Ectodermal cell (in vitro differentiated cells): ENCODE measurements around the gene COL27A1.

Source experiments
- H3K27ac ChIP-seq: 2 replicates; pipeline ENCODE4 v1.7.0; 2013; ENCODE audit warnings: mild to moderate bottlenecking, low read depth, low read length; ENCODE audit not compliant: insufficient read depth, poor library complexity, severe bottlenecking
- H3K27me3 ChIP-seq: 2 replicates; pipeline ENCODE4 v1.7.0; 2013; ENCODE audit warnings: mild to moderate bottlenecking, low read length; ENCODE audit not compliant: insufficient read depth, control insufficient read depth, poor library complexity, severe bottlenecking
- H3K36me3 ChIP-seq: one replicate; pipeline ENCODE4 v1.7.0; 2013; ENCODE audit warnings: low read length; ENCODE audit not compliant: control insufficient read depth, insufficient read depth
- H3K4me1 ChIP-seq: one replicate; pipeline ENCODE4 v1.7.0; 2013; ENCODE audit warnings: low read length; ENCODE audit not compliant: control insufficient read depth, insufficient read depth
- H3K4me3 ChIP-seq: 2 replicates; pipeline ENCODE4 v1.7.0; 2013; ENCODE audit warnings: low read depth, low read length, control low read depth; ENCODE audit not compliant: insufficient read depth
- H3K9me3 ChIP-seq: 2 replicates; pipeline ENCODE4 v1.7.0; 2013; ENCODE audit warnings: mild to moderate bottlenecking, low read length, moderate library complexity; ENCODE audit not compliant: control insufficient read depth
- WGBS, 2 experiments: methylation state at CpG; one replicate each; pipeline ENCODE4 v1.1.7; 2013; ENCODE audit warnings: missing lambda C conversion rate in 2 of 2; 5-methylcytosine and 5-hydroxymethylcytosine counted together

Gene COL27A1

GRCh38 chr9:114261026-114261425 is 105.7 kb downstream of the COL27A1 start:
- no peak overlapping the region for H3K27ac ChIP-seq
- H3K36me3 ChIP-seq, result no peaks in the 10 kb centered on the region
- H3K4me3 ChIP-seq, result no peak overlapping the region
- WGBS, 2 experiments, result 74 to 76% methylated on average over 10 of the region's 10 CpGs
- no peaks in the 10 kb centered on the region for H3K9me3 ChIP-seq
- H3K4me1 ChIP-seq, result peaks cover 9% of the 10 kb centered on the region
- H3K27me3 ChIP-seq, result no peaks in the 10 kb centered on the region

GRCh38 chr9:114261987-114262386 is 106.7 kb downstream of the COL27A1 start:
- WGBS, 2 experiments, result 86 to 87% methylated on average over 9 of the region's 9 CpGs
- Histone ChIP-seq H3K27me3 (no peaks in the 10 kb centered on the region), H3K27ac (no peak overlapping the region), H3K9me3 (no peaks in the 10 kb centered on the region), H3K36me3 (no peaks in the 10 kb centered on the region), H3K4me3 (no peak overlapping the region), H3K4me1 (peaks cover 9% of the 10 kb centered on the region)

GRCh38 chr9:114263853-114264510 is 108.6 kb downstream of the COL27A1 start:
- H3K27me3 ChIP-seq, result no peaks in the 10 kb centered on the region
- H3K9me3 ChIP-seq, result no peaks in the 10 kb centered on the region
- no peak overlapping the region for H3K27ac ChIP-seq
- no peaks in the 10 kb centered on the region for H3K36me3 ChIP-seq
- H3K4me3 ChIP-seq, result no peak overlapping the region
- WGBS, 2 experiments, result 45 to 46% methylated on average over 21 of the region's 21 CpGs
- peaks cover 9% of the 10 kb centered on the region for H3K4me1 ChIP-seq

DNA sequence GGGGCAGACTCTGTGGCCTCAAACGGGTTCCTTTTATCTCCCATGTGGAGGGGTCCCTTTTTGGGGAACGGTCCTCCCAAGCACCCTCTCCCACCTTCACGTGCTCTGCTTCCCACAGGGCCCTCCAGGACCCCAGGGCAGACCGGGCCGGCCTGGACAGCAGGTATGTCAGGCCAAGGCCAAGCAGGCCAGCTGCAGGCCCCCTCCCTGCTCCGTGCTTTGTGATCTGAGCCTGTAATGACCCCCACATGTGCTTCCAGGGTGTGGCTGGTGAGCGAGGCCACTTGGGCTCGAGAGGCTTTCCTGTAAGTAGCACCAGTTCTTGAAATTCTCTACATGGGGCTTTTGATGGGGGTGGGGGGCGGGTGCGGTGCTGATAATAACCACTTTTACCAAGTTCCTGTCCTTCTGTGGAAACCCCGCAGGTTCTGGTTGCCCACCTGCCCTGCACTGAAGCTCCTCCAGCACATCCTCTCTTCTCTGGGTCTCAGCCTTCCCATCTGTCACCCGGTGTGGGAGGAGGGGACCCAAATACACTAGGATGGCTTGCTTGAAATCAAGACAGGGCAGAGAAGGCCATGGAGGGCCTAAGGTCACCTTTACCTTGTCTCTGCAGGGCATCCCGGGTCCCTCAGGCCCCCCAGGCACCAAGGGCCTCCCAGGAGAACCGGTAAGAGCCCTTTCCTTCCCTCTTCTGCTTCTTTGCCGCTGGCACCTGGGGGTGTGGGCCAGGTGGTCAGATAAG is 109.6 kb downstream of the COL27A1 start:
- H3K27me3 ChIP-seq, result no peaks in the 10 kb centered on the region
- H3K36me3 ChIP-seq, result no peaks in the 10 kb centered on the region
- H3K9me3 ChIP-seq, result no peaks in the 10 kb centered on the region
- 88 to 90% methylated on average over 14 to 15 of the region's 15 CpGs for WGBS, 2 experiments
- no peak overlapping the region for H3K4me3 ChIP-seq
- H3K27ac ChIP-seq, result no peak overlapping the region
- peaks cover 9% of the 10 kb centered on the region for H3K4me1 ChIP-seq

- Histone ChIP-seq H3K36me3 (no peaks in the 10 kb centered on the region), H3K4me3 (no peak overlapping the region), H3K27ac (no peak overlapping the region), H3K27me3 (no peaks in the 10 kb centered on the region), H3K4me1 (peaks cover 9% of the 10 kb centered on the region), H3K9me3 (no peaks in the 10 kb centered on the region)
- 93% methylated on average over 6 of the region's 6 CpGs for WGBS, 2 experiments
Observed at GRCh38 chr9:114266969-114267368, 111.6 kb downstream of the COL27A1 start.

DNA sequence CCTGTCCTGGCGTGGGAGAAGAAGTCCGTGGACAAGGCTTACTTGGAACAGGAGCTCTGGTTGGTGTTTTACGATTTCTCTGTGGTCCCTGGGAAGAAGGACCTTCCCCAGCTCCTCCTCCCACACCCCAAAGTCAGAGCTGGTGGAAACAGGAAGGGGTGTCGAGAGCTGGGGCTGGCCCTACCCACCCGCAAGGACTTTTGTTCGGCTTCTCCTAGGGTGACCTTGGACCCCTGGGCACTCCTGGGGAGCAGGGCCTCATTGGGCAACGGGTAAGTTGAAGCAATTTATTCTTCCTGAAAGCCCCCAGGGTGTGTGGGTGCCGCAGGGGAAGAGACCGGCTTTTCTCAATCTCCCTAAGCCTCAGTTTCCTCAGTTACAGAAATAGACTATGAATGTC is 113.7 kb downstream of the COL27A1 start:
- Histone ChIP-seq H3K4me1 (peaks cover 7% of the 10 kb centered on the region), H3K36me3 (no peaks in the 10 kb centered on the region), H3K27ac (no peak overlapping the region), H3K9me3 (no peaks in the 10 kb centered on the region), H3K27me3 (no peaks in the 10 kb centered on the region), H3K4me3 (no peak overlapping the region)
- WGBS, 2 experiments, result 92 to 93% methylated on average over 9 of the region's 9 CpGs

DNA sequence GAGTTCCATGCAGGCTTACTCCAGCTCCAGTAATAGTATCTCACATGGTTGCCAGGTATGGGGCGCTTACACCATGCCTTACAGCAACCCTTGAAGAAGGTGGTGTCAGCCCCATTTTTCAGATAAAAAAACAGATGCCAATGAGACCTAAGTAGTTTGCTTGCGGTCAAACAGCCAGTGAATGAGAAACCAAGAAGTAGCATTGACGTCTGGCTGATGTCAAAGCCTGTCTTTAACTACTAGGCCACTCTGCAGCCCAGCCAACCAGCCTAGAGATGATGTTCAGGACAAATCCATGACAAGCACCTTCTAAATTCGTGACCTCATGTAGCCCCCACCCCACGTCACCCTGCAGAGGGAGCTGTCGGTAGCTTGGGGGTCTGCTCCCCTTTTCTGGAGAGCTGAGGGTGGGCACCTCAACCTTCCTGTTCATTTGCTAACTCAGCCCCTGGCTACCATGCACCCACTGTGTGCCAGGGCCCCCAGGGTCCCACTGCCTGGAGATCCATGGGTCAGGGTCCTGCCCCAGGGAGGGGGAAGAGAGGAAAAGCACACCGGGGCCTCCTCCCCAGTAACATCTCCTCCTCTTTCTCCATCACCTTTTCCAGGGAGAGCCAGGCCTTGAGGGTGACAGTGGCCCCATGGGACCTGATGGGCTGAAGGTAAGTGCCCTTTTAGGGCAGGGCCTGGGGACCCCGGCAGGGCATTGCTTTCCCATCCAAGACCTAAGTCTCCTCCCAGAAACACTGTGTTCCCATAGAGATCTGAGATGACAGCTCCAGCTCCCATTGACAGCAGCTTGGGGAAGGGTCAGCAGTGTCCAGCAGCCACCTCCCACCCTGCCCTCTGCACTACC is 115.0 kb downstream of the COL27A1 start:
- Histone ChIP-seq H3K4me1 (no peaks in the 10 kb centered on the region), H3K27me3 (no peaks in the 10 kb centered on the region), H3K4me3 (no peak overlapping the region), H3K27ac (no peak overlapping the region), H3K36me3 (no peaks in the 10 kb centered on the region), H3K9me3 (no peaks in the 10 kb centered on the region)
- 86 to 87% methylated on average over 7 to 8 of the region's 8 CpGs for WGBS, 2 experiments

GRCh38 chr9:114271556-114272510 is 116.5 kb downstream of the COL27A1 start:
- Histone ChIP-seq H3K36me3 (no peaks in the 10 kb centered on the region), H3K27me3 (no peaks in the 10 kb centered on the region), H3K9me3 (no peaks in the 10 kb centered on the region), H3K4me1 (no peaks in the 10 kb centered on the region), H3K4me3 (no peak overlapping the region), H3K27ac (no peak overlapping the region)
- 82% methylated on average over 18 of the region's 18 CpGs for WGBS, 2 experiments

DNA sequence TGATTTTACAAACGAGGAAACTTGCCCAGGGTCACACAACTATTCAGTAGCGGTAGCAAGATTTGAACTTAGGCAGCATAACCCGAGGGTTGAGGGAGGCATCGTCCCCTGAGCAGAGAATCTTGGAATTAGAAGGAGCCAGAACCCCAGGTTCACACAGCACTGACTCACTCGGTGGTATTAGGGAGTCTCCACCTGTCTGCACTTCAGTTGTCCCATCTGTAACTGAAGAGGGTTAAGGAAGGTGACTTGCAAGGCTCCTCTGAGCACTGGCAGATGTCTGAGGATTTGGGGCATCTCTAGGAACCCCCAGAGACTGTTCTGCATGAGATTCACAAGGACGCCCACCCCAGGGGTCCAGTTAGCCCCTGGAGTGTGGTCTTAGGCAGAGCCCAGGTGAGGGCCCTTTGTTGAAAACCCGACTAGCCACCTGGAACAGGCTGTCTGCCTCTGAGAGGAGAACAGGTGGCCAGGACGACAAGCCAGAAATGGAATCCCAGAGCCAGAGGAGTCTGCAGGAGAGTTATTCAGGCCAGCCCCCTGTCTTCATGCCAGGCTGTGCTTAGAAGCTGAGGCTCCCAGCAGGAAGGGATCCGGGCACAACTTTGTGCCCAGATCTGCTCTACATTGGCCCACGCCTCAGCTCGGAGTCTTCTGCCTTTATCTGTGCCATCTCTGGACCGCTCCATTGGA is 117.5 kb downstream of the COL27A1 start:
- Histone ChIP-seq H3K27ac (no peak overlapping the region), H3K27me3 (no peaks in the 10 kb centered on the region), H3K36me3 (no peaks in the 10 kb centered on the region), H3K4me1 (no peaks in the 10 kb centered on the region), H3K9me3 (no peaks in the 10 kb centered on the region), H3K4me3 (no peak overlapping the region)
- 88 to 92% methylated on average over 12 of the region's 12 CpGs for WGBS, 2 experiments
